ENCODE results near the gene REEP1. TPM values are rescaled to one million over a fixed set of nuclear protein-coding genes. Genes with fewer than 3 reads are reported as not detected.
A peak's percentile ranks its signal among the peaks of the same experiment; 100 is the strongest.

The REEP1 gene
- total and polyA plus RNA-seq, 8 donors: 2.9 to 29.9 (median 6.4) TPM; not detected in 1

DNA sequence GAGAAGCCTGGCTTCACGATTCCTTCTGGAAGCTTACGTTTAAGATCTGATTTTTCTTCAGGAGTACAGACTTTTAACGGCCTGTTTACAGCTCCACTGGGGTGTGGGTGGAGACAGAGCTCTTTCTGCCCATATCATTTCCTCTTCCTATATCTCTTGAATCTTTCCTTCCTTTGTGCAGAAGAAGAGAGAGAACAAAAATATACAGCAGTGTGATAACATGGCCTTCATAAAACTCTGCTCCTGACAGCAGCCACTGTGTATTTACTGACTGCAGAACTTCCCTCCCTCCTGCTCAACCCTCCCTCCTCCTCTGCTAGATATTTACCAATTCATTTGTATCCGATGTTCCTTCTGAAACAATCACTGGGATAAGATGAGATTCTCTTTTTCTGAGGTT is 34.1 kb upstream of the REEP1 start:
- 16 to 27% (median 27%) methylated on average over 4 of the region's 4 CpGs for WGBS, 5 donors
- H3K4me3 ChIP-seq: no peak overlapping the region
- TF ChIP-seq POLR2A (IDR thresholded peaks at IDR 0.05): no peak
- no peak for TF ChIP-seq POLR2AphosphoS5 (IDR thresholded peaks at IDR 0.05)
- TF ChIP-seq, protein P1, sequence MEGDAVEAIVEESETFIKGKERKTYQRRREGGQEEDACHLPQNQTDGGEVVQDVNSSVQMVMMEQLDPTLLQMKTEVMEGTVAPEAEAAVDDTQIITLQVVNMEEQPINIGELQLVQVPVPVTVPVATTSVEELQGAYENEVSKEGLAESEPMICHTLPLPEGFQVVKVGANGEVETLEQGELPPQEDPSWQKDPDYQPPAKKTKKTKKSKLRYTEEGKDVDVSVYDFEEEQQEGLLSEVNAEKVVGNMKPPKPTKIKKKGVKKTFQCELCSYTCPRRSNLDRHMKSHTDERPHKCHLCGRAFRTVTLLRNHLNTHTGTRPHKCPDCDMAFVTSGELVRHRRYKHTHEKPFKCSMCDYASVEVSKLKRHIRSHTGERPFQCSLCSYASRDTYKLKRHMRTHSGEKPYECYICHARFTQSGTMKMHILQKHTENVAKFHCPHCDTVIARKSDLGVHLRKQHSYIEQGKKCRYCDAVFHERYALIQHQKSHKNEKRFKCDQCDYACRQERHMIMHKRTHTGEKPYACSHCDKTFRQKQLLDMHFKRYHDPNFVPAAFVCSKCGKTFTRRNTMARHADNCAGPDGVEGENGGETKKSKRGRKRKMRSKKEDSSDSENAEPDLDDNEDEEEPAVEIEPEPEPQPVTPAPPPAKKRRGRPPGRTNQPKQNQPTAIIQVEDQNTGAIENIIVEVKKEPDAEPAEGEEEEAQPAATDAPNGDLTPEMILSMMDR (IDR thresholded peaks at IDR 0.05): no peak
- no peak for TF ChIP-seq EP300 (IDR thresholded peaks at IDR 0.05)
- no peak overlapping the region for H3K27ac ChIP-seq
- intact Hi-C loops (cut with DNase I; ENCODE audit: low total_unique reads): no loop called here
- no peak for DNase-seq
- peaks cover 0 to 6% (median 3%) of the 10 kb centered on the region in 4 donors for H3K9me3 ChIP-seq
- H3K27me3 ChIP-seq: no peaks in the 10 kb centered on the region
- H3K36me3 ChIP-seq: no peaks in the 10 kb centered on the region
- H3K4me1 ChIP-seq: peaks cover 10 to 31% (median 15%) of the 10 kb centered on the region in 4 donors

DNA sequence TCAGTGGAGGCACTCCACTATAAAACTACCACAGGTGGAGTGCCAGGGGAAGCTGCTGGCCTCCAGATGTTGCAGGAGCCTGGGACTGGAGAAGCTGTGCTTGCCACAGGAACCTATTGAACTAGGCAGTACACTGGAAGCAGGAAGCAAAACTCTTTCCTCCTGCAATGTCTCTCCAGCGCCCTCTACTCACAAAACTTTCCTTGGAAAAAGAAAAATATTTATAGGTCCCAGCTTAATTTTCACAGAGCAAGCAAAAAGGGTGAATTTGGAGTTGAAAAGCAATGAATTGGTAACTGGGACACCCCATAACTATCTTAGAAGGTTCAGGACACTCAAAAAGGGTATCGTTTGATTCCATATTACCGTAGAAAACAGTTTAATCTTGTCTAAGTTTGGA is 33.2 kb upstream of the REEP1 start:
- TF ChIP-seq POLR2A (IDR thresholded peaks at IDR 0.05): no peak
- intact Hi-C loops (cut with DNase I; ENCODE audit: low total_unique reads): no loop called here
- peaks cover 0 to 6% (median 3%) of the 10 kb centered on the region in 4 donors for H3K9me3 ChIP-seq
- WGBS, 5 donors: 93 to 100% (median 95%) methylated on average over 3 of the region's 3 CpGs
- no peak overlapping the region for H3K4me3 ChIP-seq
- peaks cover 10 to 31% (median 15%) of the 10 kb centered on the region in 4 donors for H3K4me1 ChIP-seq
- no peak overlapping the region for H3K27ac ChIP-seq
- no peaks in the 10 kb centered on the region for H3K36me3 ChIP-seq
- no peaks in the 10 kb centered on the region for H3K27me3 ChIP-seq
- no peak for DNase-seq

- Histone ChIP-seq H3K36me3 (no peaks in the 10 kb centered on the region), H3K27ac (no peak overlapping the region), H3K4me1 (peaks cover 10 to 31% (median 15%) of the 10 kb centered on the region in 4 donors), H3K9me3 (peaks cover 0 to 6% (median 3%) of the 10 kb centered on the region in 4 donors), H3K4me3 (no peak overlapping the region), H3K27me3 (no peaks in the 10 kb centered on the region)
- DNase-seq: peak; percentile 31 to 75
- no peak for TF ChIP-seq POLR2AphosphoS5 (IDR thresholded peaks at IDR 0.05)
- no peak for TF ChIP-seq POLR2A (IDR thresholded peaks at IDR 0.05)
- no peak for TF ChIP-seq EP300 (IDR thresholded peaks at IDR 0.05)
- TF ChIP-seq, protein P1 (IDR thresholded peaks at IDR 0.05): peak in 5 of 7 experiments; percentile 46 to 62 (median 52)
- WGBS, 5 donors: 3 to 7% (median 4%) methylated on average over 12 to 14 of the region's 14 CpGs
- intact Hi-C loops (cut with DNase I; ENCODE audit: low total_unique reads): loop anchor here (5.0 kb wide), 1 partner anchor 151 kb away; no protein-coding TSS in a partner anchor
Measured at GRCh38 chr2:86368161-86368824, 30.9 kb upstream of the REEP1 start.

DNA sequence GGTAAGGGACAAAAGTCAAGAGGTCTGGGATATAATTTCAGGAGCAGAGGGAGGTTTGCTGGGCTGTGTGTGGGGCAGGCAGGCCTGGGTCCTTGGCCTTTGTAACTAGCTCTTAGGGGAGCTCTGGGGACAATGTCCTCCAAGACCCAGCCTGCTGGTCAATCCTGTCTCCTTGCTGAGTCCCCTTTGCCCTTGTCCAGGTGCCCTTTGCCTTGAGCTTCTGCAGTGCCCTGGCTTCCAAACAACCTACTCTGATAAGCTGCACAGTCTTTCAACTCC is 30.0 kb upstream of the REEP1 start:
- TF ChIP-seq POLR2A (IDR thresholded peaks at IDR 0.05) (no peak), EP300 (IDR thresholded peaks at IDR 0.05) (no peak), POLR2AphosphoS5 (IDR thresholded peaks at IDR 0.05) (no peak)
- TF ChIP-seq, protein P1 (IDR thresholded peaks at IDR 0.05): no peak
- Histone ChIP-seq H3K36me3 (no peaks in the 10 kb centered on the region), H3K27ac (no peak overlapping the region), H3K27me3 (no peaks in the 10 kb centered on the region), H3K4me3 (no peak overlapping the region), H3K9me3 (peaks cover 0 to 6% (median 3%) of the 10 kb centered on the region in 4 donors), H3K4me1 (peaks cover 10 to 23% (median 15%) of the 10 kb centered on the region in 4 donors)
- intact Hi-C loops (cut with DNase I; ENCODE audit: low total_unique reads): loop anchor here (5.0 kb wide), 1 partner anchor 150 kb away; no protein-coding TSS in a partner anchor
- DNase-seq: no peak
